SK-N-SH (cell line): ENCODE results near the gene CAMKMT. TPM values are rescaled to one million over a fixed set of nuclear protein-coding genes. Genes with fewer than 3 reads are reported as not detected.
A peak's percentile ranks its signal among the peaks of the same experiment; 100 is the strongest.

Experiments
- CTCF ChIA-PET: fragments of 300-600, 350-600 bp; formaldehyde crosslinking; extraction: SDS; loops from one replicate; lab custom pipeline; 2021; lab: Yijun Ruan, JAX
- POLR2A ChIA-PET: fragments of 350-600 bp; sonication (Branson Sonifier 250); formaldehyde crosslinking; extraction: SDS; loops from one replicate; lab custom pipeline; 2020; ENCODE audit warnings: antibody characterized with exemption, inconsistent platforms; lab: Yijun Ruan, JAX
- DNase-seq: peaks from one replicate; pipeline ENCODE4 v3.0.0; 2012
- H2AFZ ChIP-seq: fragments of 200-600 bp; sonication (generic); 2 replicates; pipeline ENCODE4 v1.8.1; 2016; ENCODE audit warnings: antibody characterized with exemption, mild to moderate bottlenecking, low read depth
- H3F3A ChIP-seq: fragments of 200-600 bp; sonication (generic); replicated peaks from 2 replicates; pipeline ENCODE3; 2016; ENCODE audit warnings: antibody characterized with exemption, mild to moderate bottlenecking; ENCODE audit not compliant: insufficient read depth
- H3K27ac ChIP-seq, 2 experiments: fragments of 200-500 bp in 1 of 2; fragments of 200-600 bp in 1 of 2; sonication (Bioruptor generic) in 1 of 2; sonication (generic), shearing (Covaris generic) in 1 of 2; 2 replicates each; pipeline versions ENCODE4 v1.5.1 to v1.6.1; 2014 to 2016; ENCODE audit warnings: low read depth in 2 of 2, inconsistent platforms in 1 of 2, low read length in 1 of 2, mild to moderate bottlenecking in 1 of 2, mixed read lengths in 1 of 2
- H3K27me3 ChIP-seq: fragments of 200-600 bp; sonication (generic), shearing (Covaris generic); 2 replicates; pipeline ENCODE4 v1.6.1; 2016; ENCODE audit warnings: mixed run types; ENCODE audit not compliant: insufficient read depth
- H3K36me3 ChIP-seq, 2 experiments: fragments of 200-500 bp in 1 of 2; fragments of 200-600 bp in 1 of 2; sonication (Bioruptor generic) in 1 of 2; sonication (generic) in 1 of 2; replicated peaks in 1 of 2; 2 replicates each; pipeline versions ENCODE3 to v1.5.1; 2014 to 2016; ENCODE audit warnings: low read length in 1 of 2, mild to moderate bottlenecking in 1 of 2; ENCODE audit not compliant: insufficient read depth in 2 of 2, control insufficient read depth in 1 of 2
- H3K4me1 ChIP-seq, 2 experiments: fragments of 200-500 bp in 1 of 2; fragments of 200-600 bp in 1 of 2; sonication (Bioruptor generic) in 1 of 2; sonication (generic), shearing (Covaris generic) in 1 of 2; 2 replicates each; pipeline versions ENCODE4 v1.5.1 to v1.6.1; 2014 to 2016; ENCODE audit warnings: low read depth in 1 of 2, low read length in 1 of 2, mixed run types in 1 of 2; ENCODE audit not compliant: insufficient read depth in 2 of 2, control insufficient read depth in 1 of 2
- H3K4me2 ChIP-seq: fragments of 200-600 bp; sonication (generic), shearing (Covaris generic); 2 replicates; pipeline ENCODE4 v1.6.1; 2017; ENCODE audit warnings: mixed run types
- H3K4me3 ChIP-seq, 2 experiments: fragments of 200-500 bp in 1 of 2; fragments of 200-600 bp in 1 of 2; sonication (Bioruptor generic) in 1 of 2; sonication (generic), shearing (Covaris generic) in 1 of 2; 2 replicates each; pipeline versions ENCODE4 v1.5.1 to v1.8.1; 2014 to 2016; ENCODE audit warnings: low read depth in 2 of 2, inconsistent platforms in 1 of 2, low read length in 1 of 2, mild to moderate bottlenecking in 1 of 2, mixed read lengths in 1 of 2, moderate library complexity in 1 of 2
- H3K79me2 ChIP-seq: fragments of 200-600 bp; sonication (generic); 2 replicates; pipeline ENCODE4 v1.8.1; 2017; ENCODE audit warnings: mild to moderate bottlenecking; ENCODE audit not compliant: insufficient read depth
- H3K9ac ChIP-seq: fragments of 200-600 bp; sonication (generic); 2 replicates; pipeline ENCODE4 v1.6.1; 2017; ENCODE audit warnings: mixed run types
- H3K9me2 ChIP-seq: fragments of 200-600 bp; sonication (generic); 2 replicates; pipeline ENCODE4 v1.6.1; 2017; ENCODE audit warnings: mixed run types
- H3K9me3 ChIP-seq: fragments of 200-600 bp; sonication (generic); 2 replicates; pipeline ENCODE4 v1.6.1; 2017; ENCODE audit warnings: mixed run types, mild to moderate bottlenecking, moderate library complexity
- H4K20me1 ChIP-seq: fragments of 200-600 bp; sonication (generic); 2 replicates; pipeline ENCODE4 v1.6.1; 2017; ENCODE audit warnings: mild to moderate bottlenecking, mixed run types; ENCODE audit not compliant: insufficient read depth
- GABPA ChIP-seq: IDR thresholded peaks from 2 replicates; pipeline ENCODE4 v1.4.0; 2012; ENCODE audit warnings: low read depth, mild to moderate bottlenecking
- RFX5 ChIP-seq: IDR thresholded peaks from 2 replicates; pipeline ENCODE4 v1.6.1; 2012; ENCODE audit warnings: mild to moderate bottlenecking, improper control_type of control experiment, low read length
- TCF12 ChIP-seq: IDR thresholded peaks from 2 replicates; pipeline ENCODE4 v1.4.0; 2012
- WGBS: methylation state at CpG from one replicate; pipeline ENCODE4 v1.1.6; 2017; ENCODE audit warnings: low lambda C conversion rate; 5-methylcytosine and 5-hydroxymethylcytosine counted together
- polyA plus RNA-seq, 3 experiments: library from polyadenylated mRNA; depleted of rRNA; stranded (reverse); fragments of >200 nt; gene quantifications; 2 replicates each; pipeline ENCODE4 v1.2.3, GENCODE V29; 2012
- TF ChIP-seq, protein P1 (sequence below): fragments of 150-350 bp; IDR thresholded peaks from 2 replicates; pipeline ENCODE4 v1.6.1; 2017; ENCODE audit warnings: antibody characterized with exemption, low read length, low read depth, borderline replicate concordance
- TF ChIP-seq, protein P2 (sequence below): fragments of 150-350 bp; IDR thresholded peaks from 2 replicates; pipeline ENCODE4 v1.6.1; 2016; ENCODE audit warnings: mild to moderate bottlenecking, low read depth, low read length
- TF ChIP-seq, protein P3 (sequence below): IDR thresholded peaks from 2 replicates; pipeline ENCODE4; 2012

CAMKMT gene
- polyA plus RNA-seq, 1 of the 3 experiments (the other 2 are of a cell fraction), result 5.9 TPM

DNA sequence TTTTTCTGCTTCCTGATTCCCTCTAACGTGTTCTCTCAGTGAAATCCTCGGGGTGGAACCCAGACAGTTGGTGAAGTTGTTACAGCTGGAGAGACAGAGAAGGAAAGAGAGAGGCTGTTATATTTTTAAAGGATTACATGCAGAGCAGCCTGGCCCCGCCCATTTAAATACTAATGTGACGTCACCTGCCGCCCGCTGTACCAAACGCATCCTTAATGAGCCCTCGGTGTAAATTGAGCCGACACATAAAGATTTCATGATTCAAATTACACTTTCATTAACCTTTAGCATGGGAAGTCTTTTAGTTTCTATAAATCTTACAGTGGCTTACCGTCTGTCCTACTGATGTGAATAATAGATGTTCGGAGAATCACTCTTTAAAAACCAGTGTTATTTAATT, 415.8 kb downstream of the CAMKMT start:
- Histone ChIP-seq H3K9ac (no peak overlapping the region), H3K79me2 (no peaks in the 10 kb centered on the region), H2AFZ (no peak overlapping the region), H3K4me2 (no peak overlapping the region), H3F3A (no peaks in the 10 kb centered on the region), H3K4me1 (peaks cover 0 to 57% of the 10 kb centered on the region in 2 experiments; a peak in 2 of 4 replicates), H3K27me3 (no peaks in the 10 kb centered on the region), H3K27ac (peak overlapping the region in 1 of 2 experiments; percentile 40; a peak in 2 of 4 replicates), H3K36me3 (no peaks in the 10 kb centered on the region), H4K20me1 (no peaks in the 10 kb centered on the region), H3K4me3 (no peak overlapping the region), H3K9me3 (no peaks in the 10 kb centered on the region), H3K9me2 (no peaks in the 10 kb centered on the region)
- TF ChIP-seq, protein P1, sequence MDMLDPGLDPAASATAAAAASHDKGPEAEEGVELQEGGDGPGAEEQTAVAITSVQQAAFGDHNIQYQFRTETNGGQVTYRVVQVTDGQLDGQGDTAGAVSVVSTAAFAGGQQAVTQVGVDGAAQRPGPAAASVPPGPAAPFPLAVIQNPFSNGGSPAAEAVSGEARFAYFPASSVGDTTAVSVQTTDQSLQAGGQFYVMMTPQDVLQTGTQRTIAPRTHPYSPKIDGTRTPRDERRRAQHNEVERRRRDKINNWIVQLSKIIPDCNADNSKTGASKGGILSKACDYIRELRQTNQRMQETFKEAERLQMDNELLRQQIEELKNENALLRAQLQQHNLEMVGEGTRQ, result no peak
- TF ChIP-seq GABPA, result no peak
- TF ChIP-seq, protein P2, sequence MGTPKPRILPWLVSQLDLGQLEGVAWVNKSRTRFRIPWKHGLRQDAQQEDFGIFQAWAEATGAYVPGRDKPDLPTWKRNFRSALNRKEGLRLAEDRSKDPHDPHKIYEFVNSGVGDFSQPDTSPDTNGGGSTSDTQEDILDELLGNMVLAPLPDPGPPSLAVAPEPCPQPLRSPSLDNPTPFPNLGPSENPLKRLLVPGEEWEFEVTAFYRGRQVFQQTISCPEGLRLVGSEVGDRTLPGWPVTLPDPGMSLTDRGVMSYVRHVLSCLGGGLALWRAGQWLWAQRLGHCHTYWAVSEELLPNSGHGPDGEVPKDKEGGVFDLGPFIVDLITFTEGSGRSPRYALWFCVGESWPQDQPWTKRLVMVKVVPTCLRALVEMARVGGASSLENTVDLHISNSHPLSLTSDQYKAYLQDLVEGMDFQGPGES, result no peak
- TF ChIP-seq RFX5, result no peak
- TF ChIP-seq TCF12, result no peak
- WGBS, result 82% methylated on average over 11 of the region's 11 CpGs
- no peak for DNase-seq
- CTCF ChIA-PET, result interaction anchor here (0.9 to 3.2 kb wide), 7 partner anchors 23 to 385 kb away, joined by 3 to 11 read pairs (median 4); no protein-coding TSS in a partner anchor
- POLR2A ChIA-PET, result interaction anchor here (0.6 kb wide), 1 partner anchor 164 kb away, joined by 3 read pairs; no protein-coding TSS in a partner anchor

DNA sequence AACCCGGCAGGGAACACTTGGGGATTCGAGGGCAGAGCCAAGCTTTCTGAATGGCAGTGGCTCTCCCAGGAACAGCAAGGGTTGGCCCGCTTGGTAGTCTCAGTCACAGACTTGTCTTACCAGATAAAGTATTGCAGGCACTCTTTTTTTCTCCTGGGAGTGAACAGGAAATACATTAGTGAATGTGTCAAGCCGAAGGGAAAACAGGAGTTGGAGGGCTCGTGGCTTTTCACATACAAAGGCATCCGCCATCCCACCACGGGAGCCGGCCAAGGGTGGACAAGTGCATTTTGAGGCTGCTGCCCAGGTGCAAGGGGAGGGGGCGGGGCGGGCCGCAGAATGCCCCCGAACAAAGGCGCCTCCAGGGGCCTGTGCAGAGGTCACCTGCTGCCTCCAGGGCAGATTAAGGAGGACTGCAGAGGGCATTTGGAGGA, 416.5 kb downstream of the CAMKMT start:
- no peaks in the 10 kb centered on the region for H3K36me3 ChIP-seq
- no peaks in the 10 kb centered on the region for H4K20me1 ChIP-seq
- no peaks in the 10 kb centered on the region for H3K79me2 ChIP-seq
- no peaks in the 10 kb centered on the region for H3F3A ChIP-seq
- no peaks in the 10 kb centered on the region for H3K27me3 ChIP-seq
- H3K4me3 ChIP-seq, result no peak overlapping the region
- DNase-seq, result no peak
- H3K9me3 ChIP-seq, result no peaks in the 10 kb centered on the region
- POLR2A ChIA-PET, result no interaction called here
- peaks cover 0 to 53% of the 10 kb centered on the region in 2 experiments; a peak in 2 of 4 replicates for H3K4me1 ChIP-seq
- WGBS, result 84% methylated on average over 8 of the region's 13 CpGs
- H3K9me2 ChIP-seq, result no peaks in the 10 kb centered on the region
- H3K27ac ChIP-seq, result no peak overlapping the region; a peak in 1 of 4 replicates
- H3K9ac ChIP-seq, result no peak overlapping the region
- TF ChIP-seq, protein P3, sequence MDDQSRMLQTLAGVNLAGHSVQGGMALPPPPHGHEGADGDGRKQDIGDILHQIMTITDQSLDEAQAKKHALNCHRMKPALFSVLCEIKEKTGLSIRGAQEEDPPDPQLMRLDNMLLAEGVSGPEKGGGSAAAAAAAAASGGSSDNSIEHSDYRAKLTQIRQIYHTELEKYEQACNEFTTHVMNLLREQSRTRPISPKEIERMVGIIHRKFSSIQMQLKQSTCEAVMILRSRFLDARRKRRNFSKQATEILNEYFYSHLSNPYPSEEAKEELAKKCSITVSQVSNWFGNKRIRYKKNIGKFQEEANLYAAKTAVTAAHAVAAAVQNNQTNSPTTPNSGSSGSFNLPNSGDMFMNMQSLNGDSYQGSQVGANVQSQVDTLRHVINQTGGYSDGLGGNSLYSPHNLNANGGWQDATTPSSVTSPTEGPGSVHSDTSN, result no peak
- TF ChIP-seq, all 33 proteins: peak for 0
- CTCF ChIA-PET, result interaction anchor here (0.6 to 3.2 kb wide), 3 partner anchors 26 to 386 kb away, joined by 3 to 11 read pairs (median 3); no protein-coding TSS in a partner anchor
- Histone ChIP-seq H3K4me2 (no peak overlapping the region), H2AFZ (no peak overlapping the region)
